Spleen (tissue), 11 donors: ENCODE data around the gene PARVG. TPM values are rescaled to one million over a fixed set of nuclear protein-coding genes. Genes with fewer than 3 reads are reported as not detected.

Experiments
- DNase-seq: peaks from one replicate; pipeline ENCODE4 v3.0.0-alpha.2; 2020
- H3K27ac ChIP-seq, 8 donors: fragments of 200-600 bp; sonication (generic) in 7 of 8; 1 replicate in 4 of 8; 2 replicates in 4 of 8; pipeline versions ENCODE4 v1.5.0 to v1.8.0; 2016 to 2021; ENCODE audit warnings: inconsistent platforms in 4 of 8, mild to moderate bottlenecking in 4 of 8, moderate library complexity in 1 of 8
- H3K27me3 ChIP-seq, 7 donors: fragments of 200-600 bp; sonication (generic) in 6 of 7; replicated peaks in 1 of 7; 1 replicate in 4 of 7; 2 replicates in 3 of 7; pipeline versions ENCODE4 v1.5.0 to v1.8.0; 2016 to 2021; ENCODE audit warnings: inconsistent platforms in 3 of 7, mild to moderate bottlenecking in 1 of 7
- H3K36me3 ChIP-seq, 6 donors: fragments of 200-600 bp; sonication (generic) in 5 of 6; 1 replicate in 4 of 6; 2 replicates in 2 of 6; pipeline versions ENCODE4 v1.5.0 to v1.8.0; 2016 to 2021; ENCODE audit warnings: inconsistent platforms in 2 of 6
- H3K4me1 ChIP-seq, 6 donors: fragments of 200-600 bp; sonication (generic) in 5 of 6; 1 replicate in 3 of 6; 2 replicates in 3 of 6; pipeline versions ENCODE4 v1.5.0 to v1.8.0; 2016 to 2021; ENCODE audit warnings: inconsistent platforms in 3 of 6
- H3K4me3 ChIP-seq, 8 donors: fragments of 200-600 bp; sonication (generic) in 7 of 8; 1 replicate in 4 of 8; 2 replicates in 4 of 8; pipeline versions ENCODE4 v1.5.0 to v1.8.0; 2016 to 2021; ENCODE audit warnings: inconsistent platforms in 4 of 8, mild to moderate bottlenecking in 4 of 8, moderate library complexity in 2 of 8
- H3K9me3 ChIP-seq, 8 donors: fragments of 200-600 bp; sonication (generic) in 7 of 8; 1 replicate in 4 of 8; 2 replicates in 4 of 8; pipeline versions ENCODE4 v1.5.0 to v1.8.0; 2016 to 2021; ENCODE audit warnings: inconsistent platforms in 4 of 8
- CTCF ChIP-seq, 11 experiments: fragments of 200-600 bp in 7 of 11; fragments of 450-650 bp in 4 of 11; sonication (generic) in 4 of 11; IDR thresholded peaks in 8 of 11; conservative IDR thresholded peaks in 3 of 11; 1 replicate in 7 of 11; 2 replicates in 4 of 11; pipeline versions ENCODE4 v1.4.0 to v1.8.0; 2016 to 2021; ENCODE audit warnings: antibody characterized with exemption in 11 of 11, inconsistent platforms in 4 of 11, mild to moderate bottlenecking in 1 of 11
- POLR2A ChIP-seq, 3 donors: fragments of 450-650 bp; IDR thresholded peaks; one replicate each; pipeline ENCODE4 v1.5.1; 2017; ENCODE audit warnings: antibody characterized with exemption in 3 of 3, mild to moderate bottlenecking in 1 of 3
- POLR2AphosphoS5 ChIP-seq, 3 donors: sonication (generic); formaldehyde crosslinking; IDR thresholded peaks; one replicate each; pipeline ENCODE4 v1.5.1; 2017; ENCODE audit warnings: antibody characterized with exemption in 3 of 3
- WGBS, 5 donors: extraction: QIAGEN DNeasy Blood & Tissue Kit in 3 of 5; methylation state at CpG; one replicate each; pipeline versions ENCODE4 v1.1.5 to v1.1.7; 2013 to 2018; 5-methylcytosine and 5-hydroxymethylcytosine counted together
- intact Hi-C: fragments of 100-400 bp; cut with DNase I; formaldehyde crosslinking; loops from one replicate; pipeline ENCODE4 v1.15.0; 2023; ENCODE audit warnings: low total_unique reads
- polyA plus RNA-seq, 3 donors: library from polyadenylated mRNA; stranded (reverse); fragments of 200-250 nt; gene quantifications; one replicate each; pipeline ENCODE4 v1.2.1, GENCODE V29; 2013
- total RNA-seq, 7 donors: library from RNA; depleted of rRNA in 3 of 7; stranded (reverse); fragments of >200 nt in 3 of 7; fragmentation: NEBNext Ultra II Directional in 4 of 7; extraction: Animal tissue kit (Norgen Biotek cat#: 25700) in 4 of 7; gene quantifications; one replicate each; pipeline versions ENCODE4 v1.1.0 to v1.2.1, GENCODE V29; 2016 to 2021
- donor health status: healthy with polysubstance abuse.
- donor health status: DM: no; HTN: no; CAD: no; lungs with moderate emphysema.
- donor health status: DM: no; HTN: no; CAD: no.
- donor health status: Bipolar disorder and iron deficiency.
- donor health status: healthy.
- donor health status: DM: no; HTN: no; CAD: no.
- donor health status: DM: yes; HTN: yes; CAD: no.

PARVG gene
- total and polyA plus RNA-seq, 10 donors, result 118 to 226 (median 159) TPM

- TF ChIP-seq POLR2AphosphoS5 (IDR thresholded peaks at IDR 0.05) (no peak), CTCF (IDR thresholded peaks at IDR 0.05 in 8 of 11, conservative IDR thresholded peaks at IDR 0.05 in 3 of 11) (no peak), POLR2A (IDR thresholded peaks at IDR 0.05) (no peak)
- H3K4me1 ChIP-seq, result no peaks in the 10 kb centered on the region
- no peaks in the 10 kb centered on the region for H3K36me3 ChIP-seq
- no peak overlapping the region for H3K27ac ChIP-seq
- H3K4me3 ChIP-seq, result no peak overlapping the region
- H3K9me3 ChIP-seq, result peaks cover 3 to 33% (median 15%) of the 10 kb centered on the region in 8 donors
- intact Hi-C loops, result no loop called here
- no peak for DNase-seq
- WGBS, 5 donors, result 62 to 78% (median 71%) methylated on average over 12 of the region's 12 CpGs
- H3K27me3 ChIP-seq, result peaks cover 0 to 34% (median 0%) of the 10 kb centered on the region in 7 donors
These were observed 43.4 kb downstream of the PARVG start for GRCh38 chr22:44224166-44224565.

DNA sequence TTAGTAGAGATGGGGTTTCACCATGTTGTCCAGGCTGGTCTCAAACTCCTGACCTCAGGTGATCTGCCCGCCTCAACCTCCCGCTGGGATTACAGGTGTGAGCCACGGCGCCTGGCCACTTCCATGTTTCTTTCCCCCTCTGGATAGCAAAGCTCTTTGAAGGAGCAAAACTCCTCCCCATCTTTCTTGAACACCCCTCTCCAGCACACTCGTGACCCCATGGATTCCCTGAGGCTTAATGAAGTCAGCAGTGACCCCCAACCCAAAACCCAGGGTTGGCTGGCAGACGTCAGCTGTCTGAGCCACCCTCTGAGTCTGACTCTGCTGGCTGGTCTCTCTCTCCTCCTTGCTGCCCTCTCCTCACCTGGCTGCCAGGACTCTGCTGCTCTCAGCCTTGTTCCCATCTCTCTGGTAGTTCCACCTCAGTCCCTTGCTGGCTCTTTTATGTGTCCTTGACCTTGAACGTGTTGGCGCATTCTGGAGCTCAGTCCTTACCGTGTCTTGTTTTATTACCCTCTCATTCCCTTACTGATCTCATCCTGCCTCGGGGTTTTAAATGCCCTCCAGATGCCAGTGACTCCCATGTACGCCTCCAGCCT, 44.5 kb downstream of the PARVG start:
- Histone ChIP-seq H3K4me1 (no peaks in the 10 kb centered on the region), H3K27me3 (peaks cover 0 to 34% (median 0%) of the 10 kb centered on the region in 7 donors), H3K36me3 (no peaks in the 10 kb centered on the region), H3K27ac (no peak overlapping the region), H3K9me3 (peaks cover 6 to 42% (median 23%) of the 10 kb centered on the region in 8 donors), H3K4me3 (no peak overlapping the region)
- DNase-seq, result no peak
- 69 to 83% (median 73%) methylated on average over 10 to 11 of the region's 11 CpGs for WGBS, 5 donors
- no peak for TF ChIP-seq POLR2AphosphoS5 (IDR thresholded peaks at IDR 0.05)
- intact Hi-C loops, result no loop called here

GRCh38 chr22:44225812-44226211, 45.1 kb downstream of the PARVG start:
- no peaks in the 10 kb centered on the region for H3K4me1 ChIP-seq
- no peak overlapping the region for H3K4me3 ChIP-seq
- H3K27me3 ChIP-seq, result peaks cover 0 to 30% (median 0%) of the 10 kb centered on the region in 7 donors
- intact Hi-C loops, result no loop called here
- H3K9me3 ChIP-seq, result peaks cover 6 to 42% (median 23%) of the 10 kb centered on the region in 8 donors
- TF ChIP-seq POLR2A (IDR thresholded peaks at IDR 0.05) (no peak), CTCF (IDR thresholded peaks at IDR 0.05 in 8 of 11, conservative IDR thresholded peaks at IDR 0.05 in 3 of 11) (no peak), POLR2AphosphoS5 (IDR thresholded peaks at IDR 0.05) (no peak)
- WGBS, 5 donors, result 66 to 79% (median 69%) methylated on average over 8 of the region's 8 CpGs
- H3K27ac ChIP-seq, result no peak overlapping the region
- no peaks in the 10 kb centered on the region for H3K36me3 ChIP-seq
- DNase-seq, result no peak

DNA sequence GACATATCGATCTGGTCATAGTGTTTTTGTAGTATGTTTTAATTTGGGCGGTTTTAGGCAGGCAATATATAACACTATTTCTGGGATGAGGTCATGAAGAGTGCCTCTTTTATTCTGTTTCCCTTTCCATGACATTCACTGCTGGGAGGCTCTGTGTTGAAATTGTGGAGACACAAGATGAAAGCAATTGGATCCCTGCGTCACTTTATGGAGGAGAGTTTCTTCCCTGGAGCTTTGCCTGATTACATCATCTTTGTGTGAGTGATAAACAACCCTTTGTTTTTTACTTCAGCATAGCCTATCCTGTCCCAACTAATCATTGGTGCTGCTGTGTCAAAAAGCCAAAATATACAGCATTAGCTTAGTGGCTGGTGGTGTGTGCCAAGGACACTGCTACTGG, 48.6 kb downstream of the PARVG start:
- no peak for DNase-seq
- Histone ChIP-seq H3K4me1 (no peaks in the 10 kb centered on the region), H3K4me3 (no peak overlapping the region), H3K36me3 (no peaks in the 10 kb centered on the region), H3K9me3 (peaks cover 6 to 34% (median 23%) of the 10 kb centered on the region in 8 donors), H3K27ac (no peak overlapping the region), H3K27me3 (peaks cover 0 to 23% (median 0%) of the 10 kb centered on the region in 7 donors)
- TF ChIP-seq POLR2AphosphoS5 (IDR thresholded peaks at IDR 0.05) (no peak), CTCF (IDR thresholded peaks at IDR 0.05 in 8 of 11, conservative IDR thresholded peaks at IDR 0.05 in 3 of 11) (no peak), POLR2A (IDR thresholded peaks at IDR 0.05) (no peak)
- intact Hi-C loops, result no loop called here
- WGBS, 5 donors, result 79 to 97% (median 93%) methylated on average over 3 of the region's 3 CpGs
